ENCODE results near the gene ACOXL. TPM values are rescaled to one million over a fixed set of nuclear protein-coding genes. Genes with fewer than 3 reads are reported as not detected.

Gene ACOXL
- polyA plus RNA-seq, 3 donors, result 0.35 TPM; not detected in 2

- no peak overlapping the region for H3K4me2 ChIP-seq (replicated peaks; ENCODE audit: extremely low read depth, low read length, poor library complexity, severe bottlenecking)
- TF ChIP-seq CTCF (IDR thresholded peaks at IDR 0.05), result no peak
- Mint-ChIP-seq H3K27ac (peak overlapping the region; percentile 27 to 79 (median 75)), H3K9me3 (peaks cover 0 to 3% (median 0%) of the 10 kb centered on the region in 7 donors), H3K27me3 (ENCODE audit: low read depth in 3 of 3) (peaks cover 2 to 5% (median 2%) of the 10 kb centered on the region in 3 donors), H3K4me3 (no peak overlapping the region), H3K4me1 (peaks cover 41% of the 10 kb centered on the region), H3K36me3 (no peaks in the 10 kb centered on the region)
- no peaks in the 10 kb centered on the region for H4K20me1 ChIP-seq (ENCODE audit: insufficient read depth, low read length)
- H2AFZ ChIP-seq (ENCODE audit: insufficient read depth, low read depth, low read length, poor library complexity, severe bottlenecking), result peak overlapping the region; percentile 24
- H3K27ac ChIP-seq (ENCODE audit: low read depth in 1 of 2, low read length in 2 of 2), result peak overlapping the region in 1 of 2 donors; percentile 66
- intact Hi-C loops (cut with micrococcal nuclease), result no loop called here
- H3K9me3 ChIP-seq (replicated peaks in 1 of 2; ENCODE audit: control insufficient read depth in 1 of 2, insufficient read depth in 1 of 2, low read length in 2 of 2), result no peaks in the 10 kb centered on the region
- H3K4me1 ChIP-seq (ENCODE audit: control insufficient read depth in 1 of 2, insufficient read depth in 2 of 2, low read length in 2 of 2), result peaks cover 29 to 45% of the 10 kb centered on the region in 2 donors
- DNase-seq, result no peak
- H3K36me3 ChIP-seq (replicated peaks in 1 of 2; ENCODE audit: control insufficient read depth in 1 of 2, insufficient read depth in 2 of 2, low read length in 2 of 2), result no peaks in the 10 kb centered on the region
- H3K27me3 ChIP-seq (ENCODE audit: control insufficient read depth in 2 of 2, insufficient read depth in 2 of 2, low read length in 2 of 2), result no peaks in the 10 kb centered on the region
- peak overlapping the region in 1 of 3 experiments; percentile 6 for H3K4me3 ChIP-seq (replicated peaks in 1 of 3; ENCODE audit: low read depth in 2 of 3, low read length in 3 of 3)
- WGBS (ENCODE audit: insufficient coverage), result no CpG with 5 or more reads among the region's 1 CpG
- no peaks in the 10 kb centered on the region for H3K79me2 ChIP-seq (ENCODE audit: insufficient read depth, low read length)
- no peak overlapping the region for H3K9ac ChIP-seq (ENCODE audit: insufficient read depth, low read length, poor library complexity, severe bottlenecking)
These were observed 23.9 kb upstream of the ACOXL start for GRCh38 chr2:110708455-110708854.

GRCh38 chr2:110712737-110713136 is 19.6 kb upstream of the ACOXL start:
- H3K27me3 ChIP-seq (ENCODE audit: control insufficient read depth in 2 of 2, insufficient read depth in 2 of 2, low read length in 2 of 2), result no peaks in the 10 kb centered on the region
- no peak for DNase-seq
- H3K9me3 ChIP-seq (replicated peaks in 1 of 2; ENCODE audit: control insufficient read depth in 1 of 2, insufficient read depth in 1 of 2, low read length in 2 of 2), result no peaks in the 10 kb centered on the region
- no peak overlapping the region for H3K4me3 ChIP-seq (replicated peaks in 1 of 3; ENCODE audit: low read depth in 2 of 3, low read length in 3 of 3)
- H2AFZ ChIP-seq (ENCODE audit: insufficient read depth, low read depth, low read length, poor library complexity, severe bottlenecking), result no peak overlapping the region
- Mint-ChIP-seq H3K27me3 (ENCODE audit: low read depth in 3 of 3) (peaks cover 2 to 10% (median 3%) of the 10 kb centered on the region in 3 donors), H3K9me3 (peaks cover 0 to 4% (median 0%) of the 10 kb centered on the region in 7 donors), H3K4me1 (peaks cover 41% of the 10 kb centered on the region), H3K36me3 (no peaks in the 10 kb centered on the region), H3K4me3 (no peak overlapping the region), H3K27ac (no peak overlapping the region)
- no peak overlapping the region for H3K27ac ChIP-seq (ENCODE audit: low read depth in 1 of 2, low read length in 2 of 2)
- H4K20me1 ChIP-seq (ENCODE audit: insufficient read depth, low read length), result no peaks in the 10 kb centered on the region
- WGBS (ENCODE audit: insufficient coverage), result no CpG with 5 or more reads among the region's 1 CpG
- no peaks in the 10 kb centered on the region for H3K79me2 ChIP-seq (ENCODE audit: insufficient read depth, low read length)
- H3K4me1 ChIP-seq (ENCODE audit: control insufficient read depth in 1 of 2, insufficient read depth in 2 of 2, low read length in 2 of 2), result peaks cover 31 to 44% of the 10 kb centered on the region in 2 donors
- H3K36me3 ChIP-seq (replicated peaks in 1 of 2; ENCODE audit: control insufficient read depth in 1 of 2, insufficient read depth in 2 of 2, low read length in 2 of 2), result no peaks in the 10 kb centered on the region
- no peak overlapping the region for H3K9ac ChIP-seq (ENCODE audit: insufficient read depth, low read length, poor library complexity, severe bottlenecking)
- intact Hi-C loops (cut with micrococcal nuclease), result no loop called here
- H3K4me2 ChIP-seq (replicated peaks; ENCODE audit: extremely low read depth, low read length, poor library complexity, severe bottlenecking), result no peak overlapping the region
- no peak for TF ChIP-seq CTCF (IDR thresholded peaks at IDR 0.05)
